ENCODE data around the gene IFNLR1.
"Not testable (repeated sequence)": the region's sequence is repeated elsewhere in the genome, so short reads cannot be mapped to it uniquely, and the experiment has no call there.

Gene IFNLR1

DNA sequence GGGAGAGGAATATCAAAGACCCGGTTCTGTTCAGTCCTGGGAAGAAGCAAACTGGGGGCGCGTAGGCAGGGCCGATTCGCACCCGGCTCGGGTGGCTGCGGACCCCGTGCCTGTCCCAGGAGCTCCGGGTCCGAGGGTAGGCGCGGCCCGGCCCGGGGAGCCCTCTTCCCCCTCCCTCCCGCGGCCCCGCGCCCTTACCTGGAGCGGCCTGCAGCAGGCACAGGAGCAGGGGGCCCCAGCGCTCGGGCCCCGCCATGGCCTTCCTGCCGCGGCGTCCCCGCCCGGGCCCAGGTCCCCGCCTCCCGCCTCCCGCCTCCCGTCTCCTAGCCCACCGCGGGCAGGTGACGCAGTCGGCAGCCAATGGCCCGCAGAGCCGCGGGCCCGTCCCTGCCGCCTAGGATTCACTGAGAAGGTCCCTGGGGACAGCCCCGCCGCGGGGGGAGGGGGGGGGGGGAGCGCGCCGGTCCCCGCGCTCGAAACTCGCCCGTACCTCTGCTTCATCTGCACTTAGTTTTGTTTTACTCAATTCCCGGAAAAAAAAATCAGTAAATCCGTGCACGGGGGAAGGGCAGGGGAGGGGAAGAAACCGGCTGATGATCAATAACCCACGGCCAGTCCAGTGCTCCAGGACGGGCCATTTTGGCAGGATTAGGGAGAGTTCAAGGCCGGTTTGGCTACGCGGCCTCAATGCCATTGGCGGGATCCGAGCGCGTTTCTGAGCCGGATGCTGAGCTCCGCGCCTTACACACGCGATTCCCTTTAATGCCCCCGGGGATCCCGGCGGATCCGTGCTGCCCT, at the start of gene IFNLR1:
Gene IFNLR1 (minus strand): TSS at position 297 of the 798 bp plus-strand sequence. CDS start 41 bp downstream, at position 256.
- peak; percentile 79 for DNase-seq

DNA sequence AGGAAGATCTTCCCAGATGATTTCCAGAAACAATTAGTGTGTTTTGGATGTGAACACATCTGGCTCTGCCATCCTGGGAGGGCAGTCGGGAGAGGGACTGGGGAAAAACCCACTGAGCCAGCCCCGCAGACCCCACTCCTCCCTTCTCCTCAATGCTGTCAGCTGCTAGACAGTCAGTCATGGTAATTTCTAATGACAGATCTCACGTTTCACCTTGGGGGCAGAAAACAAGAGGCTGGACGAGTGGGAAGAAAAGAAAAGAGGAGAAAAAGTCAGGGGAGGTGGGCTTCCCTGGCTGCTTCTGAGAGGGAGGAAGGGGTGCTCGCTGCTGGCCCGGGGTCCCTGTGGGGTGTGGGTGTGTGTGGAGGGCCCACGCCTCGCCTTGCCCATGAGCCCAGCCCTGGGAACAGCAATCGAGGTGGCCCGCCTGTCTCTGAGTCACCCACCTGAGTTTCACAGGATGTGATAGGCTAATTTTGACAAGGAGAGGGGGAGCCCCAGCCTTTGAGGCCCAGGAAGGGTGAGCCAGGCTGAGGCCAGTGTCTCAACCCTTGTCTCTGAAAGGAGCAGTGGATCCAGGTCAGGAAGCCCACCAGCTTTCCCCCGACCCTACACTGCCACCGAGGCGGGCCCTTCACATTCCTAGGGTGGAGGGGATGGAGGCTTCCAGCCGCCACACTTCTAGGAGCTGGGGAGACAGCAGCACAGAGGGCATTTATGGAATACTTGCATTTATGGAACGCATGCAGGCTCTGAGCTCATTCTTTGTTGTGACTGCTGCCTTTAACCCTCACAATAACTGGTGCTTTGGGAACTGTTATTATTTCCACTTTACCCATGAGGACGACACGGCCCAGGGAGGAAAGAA, 49.1 kb upstream of the IFNLR1 start:
- DNase-seq: no peak

- no peak for DNase-seq
Measured at GRCh38 chr1:24233684-24234600, 46.9 kb upstream of the IFNLR1 start.

- DNase-seq: no peak
Measured at GRCh38 chr1:24231701-24232100, 44.6 kb upstream of the IFNLR1 start.

GRCh38 chr1:24228311-24228710, 41.2 kb upstream of the IFNLR1 start:
- DNase-seq: no peak

GRCh38 chr1:24226749-24227148, 39.7 kb upstream of the IFNLR1 start:
- no peak for DNase-seq

- no peak for DNase-seq
Measured at GRCh38 chr1:24224761-24225160, 37.7 kb upstream of the IFNLR1 start.

- DNase-seq: no peak
Measured at GRCh38 chr1:24224086-24224485, 37.0 kb upstream of the IFNLR1 start.

- DNase-seq: no peak
Measured at GRCh38 chr1:24222793-24223192, 35.7 kb upstream of the IFNLR1 start.

DNA sequence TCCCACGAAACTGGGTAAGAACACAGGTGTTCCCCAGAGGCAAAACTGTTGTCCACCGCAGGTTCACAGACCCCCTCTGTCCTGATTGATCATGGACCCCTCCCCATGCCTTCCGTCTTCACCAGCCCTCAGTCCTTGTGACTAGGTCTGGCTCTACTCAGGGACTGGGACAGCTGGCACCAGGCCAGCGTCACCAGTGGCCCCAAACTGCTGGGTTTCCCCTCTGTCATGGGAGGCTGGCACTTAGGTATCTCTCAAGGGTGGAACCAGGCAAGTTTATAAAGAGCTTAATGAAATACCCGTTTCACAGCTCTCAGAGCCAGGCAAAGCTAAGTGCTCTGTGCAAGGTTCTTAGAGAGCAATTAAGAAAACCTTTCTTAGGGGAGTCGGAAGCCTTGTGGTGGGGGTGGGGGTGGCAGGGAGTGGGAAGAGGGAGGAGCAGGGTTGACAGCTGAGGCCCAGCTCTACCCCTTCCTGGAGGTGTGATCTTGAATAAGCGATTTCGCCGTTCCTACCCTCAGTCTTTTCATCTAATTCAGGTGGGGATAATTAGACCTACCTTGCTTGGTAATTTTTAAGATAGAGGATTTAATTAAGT, 35.0 kb upstream of the IFNLR1 start:
- no peak for DNase-seq

DNA sequence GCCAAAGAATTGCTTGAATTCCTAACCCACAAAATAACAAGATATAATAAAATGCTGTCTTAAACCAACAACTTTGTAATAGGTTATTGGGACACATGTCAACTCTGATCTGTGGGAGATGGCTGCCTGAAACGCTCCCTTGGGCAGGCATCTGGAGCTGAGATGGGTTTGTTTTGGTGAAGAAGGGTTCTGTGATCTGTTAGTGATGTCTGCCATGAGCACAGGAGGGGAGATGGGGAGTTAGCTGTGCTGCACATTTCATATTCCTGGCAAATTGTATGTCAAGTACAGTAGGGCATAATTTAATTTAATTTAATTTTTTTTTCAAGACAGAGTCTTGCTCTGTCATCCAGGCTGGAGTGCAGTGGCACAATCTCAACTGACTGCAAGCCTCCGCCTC, 34.2 kb upstream of the IFNLR1 start:
- DNase-seq: no peak

- no peak for DNase-seq
Measured at GRCh38 chr1:24216276-24217074, 29.4 kb upstream of the IFNLR1 start.

- no peak for DNase-seq
Measured at GRCh38 chr1:24215226-24215814, 28.2 kb upstream of the IFNLR1 start.

- no peak for DNase-seq
Measured at GRCh38 chr1:24212376-24212775, 25.3 kb upstream of the IFNLR1 start.

- DNase-seq: no peak
Measured at GRCh38 chr1:24210195-24210627, 23.1 kb upstream of the IFNLR1 start.

GRCh38 chr1:24209097-24209496, 22.0 kb upstream of the IFNLR1 start:
- no peak for DNase-seq

DNA sequence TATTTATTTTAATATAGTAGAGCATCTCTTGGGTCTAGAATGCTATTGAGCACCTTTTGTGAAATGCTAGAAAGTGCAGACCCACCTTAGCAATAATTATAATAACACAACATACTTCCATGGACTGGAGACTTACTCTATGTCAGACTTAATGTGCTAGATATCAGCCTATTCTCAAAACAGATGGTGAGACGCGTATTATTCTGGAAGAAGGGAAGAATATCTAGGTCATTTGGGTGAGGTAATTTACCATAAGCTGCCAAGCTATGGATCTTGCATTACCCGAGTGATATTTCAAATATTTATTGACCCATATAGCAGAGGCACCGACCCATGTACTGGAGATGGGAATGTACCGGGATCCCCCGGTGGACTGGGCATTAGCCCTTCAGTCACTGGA, 20.6 kb upstream of the IFNLR1 start:
- DNase-seq: no peak

DNA sequence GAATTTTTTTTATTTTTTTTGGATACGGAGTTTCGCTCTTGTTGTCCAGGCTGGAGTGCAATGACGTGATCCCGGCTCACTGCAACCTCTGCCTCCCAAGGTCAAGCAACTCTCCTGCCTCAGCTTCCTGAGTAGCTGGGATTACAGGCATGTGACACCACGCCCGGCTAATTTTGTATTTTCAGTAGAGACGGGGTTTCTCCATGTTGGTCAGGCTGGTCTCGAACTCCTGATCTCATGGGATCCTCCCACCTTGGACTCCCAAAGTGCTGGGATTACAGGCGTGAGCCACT, 20.3 kb upstream of the IFNLR1 start:
- DNase-seq: not testable (repeated sequence)

DNA sequence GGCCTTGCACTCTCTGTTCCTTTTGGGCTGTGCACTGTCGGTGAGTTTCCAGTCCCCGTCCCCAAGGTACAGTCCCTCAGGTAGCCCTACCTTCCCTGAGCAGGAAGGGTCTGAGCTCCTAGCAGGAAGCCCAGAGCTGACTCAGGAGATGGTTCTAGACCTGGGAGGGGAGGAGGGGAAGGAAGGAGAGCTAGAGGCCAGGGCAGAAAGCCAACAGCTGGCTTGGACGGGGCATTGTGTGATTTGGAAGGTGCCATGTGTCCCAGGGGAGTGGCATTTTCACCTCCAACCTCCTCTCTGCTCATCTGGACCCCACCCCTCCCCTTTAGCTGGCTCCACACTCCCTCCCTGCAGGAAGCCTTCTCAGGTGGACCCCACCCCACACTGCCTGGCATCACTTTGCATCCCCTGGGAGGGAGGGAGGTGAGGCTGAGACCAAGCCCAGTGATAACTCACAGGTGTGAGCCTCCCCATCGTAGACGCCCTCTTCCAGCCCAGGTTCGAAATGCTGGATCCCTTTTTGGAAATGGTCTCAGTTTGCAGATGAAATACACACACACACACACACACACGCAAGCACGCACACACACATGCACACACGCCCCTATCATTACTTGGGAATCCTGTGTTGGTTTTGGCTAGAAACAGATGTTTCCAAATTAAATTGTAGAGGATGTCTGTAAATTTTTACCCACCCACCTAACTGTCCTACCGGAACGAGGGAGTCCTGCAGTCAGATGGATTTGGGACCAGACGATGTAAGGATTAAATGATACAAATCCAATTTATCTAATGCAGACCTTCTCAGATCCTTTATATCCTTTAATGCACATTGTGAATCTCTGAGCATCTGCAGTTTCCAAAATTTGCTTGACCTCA, 19.7 kb upstream of the IFNLR1 start:
- DNase-seq: no peak

DNA sequence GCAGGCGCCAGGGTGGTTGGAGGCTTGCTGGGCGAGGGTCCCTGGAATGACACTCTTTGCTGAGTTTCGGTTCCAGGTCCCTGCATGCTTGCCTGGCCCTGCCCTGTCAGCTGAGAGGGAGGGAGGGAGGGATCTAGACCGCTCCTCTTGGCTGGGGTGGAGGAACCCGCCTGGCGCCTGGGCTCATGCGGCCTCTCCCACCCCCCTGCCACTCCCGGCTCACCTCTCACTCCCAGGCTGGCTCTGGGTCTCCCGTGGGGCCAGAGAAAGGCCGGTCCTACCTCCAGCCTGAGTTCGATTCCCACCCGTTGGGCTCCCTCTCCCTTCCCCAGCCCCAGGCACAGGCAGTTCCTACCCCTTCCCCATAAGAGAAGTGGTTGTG, 19.0 kb upstream of the IFNLR1 start:
- DNase-seq: no peak

Data from CD4-positive, alpha-beta T cell treated with Interleukin-21 for 1 hour (primary cell).